ENCODE data around the gene PLG.
"Not testable (repeated sequence)": the region's sequence is repeated elsewhere in the genome, so short reads cannot be mapped to it uniquely, and the experiment has no call there.

PLG gene

DNA sequence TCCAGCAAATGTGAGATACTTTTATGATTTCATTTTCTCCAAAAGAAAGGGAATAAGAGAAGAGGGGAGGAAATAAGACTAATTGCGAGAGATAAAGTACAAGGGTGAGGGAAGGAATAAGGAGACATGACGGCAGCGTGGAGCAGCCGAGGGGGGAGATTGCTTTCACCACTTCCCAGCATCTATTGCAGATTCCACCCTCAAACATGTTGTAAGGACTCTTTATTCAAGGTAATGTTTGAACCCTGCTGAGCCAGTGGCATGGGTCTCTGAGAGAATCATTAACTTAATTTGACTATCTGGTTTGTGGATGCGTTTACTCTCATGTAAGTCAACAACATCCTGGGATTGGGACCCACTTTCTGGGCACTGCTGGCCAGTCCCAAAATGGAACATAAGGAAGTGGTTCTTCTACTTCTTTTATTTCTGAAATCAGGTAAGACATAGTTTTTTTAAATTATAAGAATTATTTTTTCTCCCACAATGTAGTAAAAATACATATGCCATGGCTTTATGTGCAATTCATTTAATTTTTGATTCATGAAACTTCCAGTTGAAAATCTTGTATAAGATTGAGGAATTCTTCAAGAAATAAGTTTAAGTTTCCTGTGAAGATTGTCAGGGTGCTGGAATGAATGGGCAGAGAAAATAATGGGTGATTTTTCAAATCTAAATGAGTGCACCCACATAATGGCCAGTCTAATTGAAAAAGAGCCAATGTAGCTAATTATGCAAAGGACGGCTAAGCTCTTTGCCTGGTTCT is at the start of gene PLG:
TSS of gene PLG (plus strand) at position 327 of the 763 bp plus-strand sequence. CDS start at position 388, 61 bp downstream.
- not testable (repeated sequence) for DNase-seq

DNA sequence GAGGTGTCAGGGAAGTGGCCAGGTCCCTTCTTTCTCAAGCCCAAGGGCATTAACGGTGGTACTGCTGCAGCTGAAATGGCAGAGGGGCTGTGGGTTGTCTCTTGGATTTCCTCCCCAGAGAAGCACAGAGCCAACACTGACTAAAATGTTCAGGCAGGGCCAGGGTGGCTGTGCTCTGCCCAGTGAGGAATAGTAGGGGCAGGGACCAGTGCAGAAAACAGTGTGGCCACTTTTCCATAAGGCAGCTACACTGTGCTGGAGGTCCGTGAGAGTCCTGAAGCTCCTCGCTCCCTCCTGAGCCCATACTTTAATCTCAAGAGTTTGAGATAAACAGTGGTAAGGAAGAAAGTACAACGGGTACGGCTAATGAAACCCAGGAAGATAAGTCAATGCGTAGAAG is 42.5 kb upstream of the PLG start:
- DNase-seq, result no peak

DNA sequence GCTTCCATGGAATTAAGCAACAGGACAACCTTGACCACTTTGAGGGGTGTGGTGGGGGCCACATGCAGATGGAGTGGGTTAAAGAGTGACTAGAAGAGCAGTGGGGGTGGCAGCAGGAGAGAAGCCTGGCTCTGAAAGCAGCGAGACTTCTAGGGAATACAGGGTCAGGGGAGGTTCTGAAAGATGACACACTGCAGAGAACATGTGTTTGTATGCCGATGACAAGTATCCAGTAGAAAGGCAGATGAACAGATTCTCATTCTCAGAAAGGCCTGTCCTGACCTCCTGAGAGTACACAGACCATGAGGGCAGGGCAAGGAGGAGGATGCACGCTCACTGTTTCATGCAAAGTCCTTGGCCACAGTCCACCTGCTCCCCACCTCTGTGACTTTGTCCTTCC is 40.8 kb upstream of the PLG start:
- no peak for DNase-seq

DNA sequence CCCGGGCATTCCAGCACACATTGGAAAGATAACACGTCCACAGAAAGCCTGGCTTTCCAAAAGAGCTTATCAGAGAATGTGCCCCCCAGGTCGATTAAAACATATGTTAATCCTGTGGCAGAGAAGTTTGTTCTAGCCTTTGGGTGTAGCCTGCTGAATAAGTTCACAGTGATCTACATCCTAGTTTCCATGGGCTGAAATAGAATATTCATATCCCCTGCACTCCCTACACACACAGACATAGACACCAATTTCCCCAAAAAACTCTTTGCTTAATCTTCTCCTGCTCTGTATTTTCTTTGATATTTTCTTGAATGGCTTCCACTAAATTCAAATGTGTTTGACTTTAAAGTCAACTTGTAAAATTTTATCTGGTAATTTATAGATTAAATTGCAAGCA is 39.6 kb upstream of the PLG start:
- DNase-seq, result no peak

DNA sequence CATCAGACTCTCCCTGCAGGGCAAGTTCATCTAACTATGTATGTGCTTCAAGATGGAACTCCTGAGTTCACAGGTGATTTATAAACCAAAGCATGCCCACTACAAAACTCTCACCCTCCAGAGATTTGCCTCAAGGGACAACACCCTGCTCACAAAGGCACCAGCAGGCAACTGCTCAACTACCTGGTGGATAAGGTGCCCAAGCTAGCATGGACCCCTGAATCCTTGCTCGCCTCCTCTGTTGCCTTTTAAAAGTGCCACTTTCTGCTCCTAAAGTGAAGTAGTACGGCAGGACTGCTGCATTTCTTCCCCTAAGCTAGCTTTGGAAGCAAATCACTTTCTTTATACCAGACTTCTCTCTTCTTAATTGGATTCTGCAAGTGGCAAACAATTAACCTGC is 39.2 kb upstream of the PLG start:
- DNase-seq, result no peak

DNA sequence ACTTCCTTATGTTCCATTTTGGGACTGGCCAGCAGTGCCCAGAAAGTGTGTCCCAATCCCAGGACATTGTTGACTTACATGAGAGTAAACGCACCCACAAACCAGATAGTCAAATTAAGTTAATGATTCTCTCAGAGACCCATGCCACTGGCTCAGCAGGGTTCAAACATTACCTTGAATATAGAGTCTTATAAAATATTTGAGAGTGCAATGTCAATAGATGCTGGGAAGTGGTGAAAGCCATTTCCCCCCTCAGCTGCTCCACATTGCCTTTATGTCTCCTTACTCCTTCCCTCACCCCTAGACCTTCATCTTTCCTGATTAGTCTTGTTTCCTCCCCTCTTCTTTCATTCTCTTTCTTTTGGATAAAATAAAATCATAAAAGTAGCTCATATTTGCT is 37.8 kb upstream of the PLG start, which contains the start of gene LPA:
TSS of gene LPA (minus strand) at position 78 of the 400 bp plus-strand sequence. CDS start at position 17, 61 bp downstream.
- not testable (repeated sequence) for DNase-seq

DNA sequence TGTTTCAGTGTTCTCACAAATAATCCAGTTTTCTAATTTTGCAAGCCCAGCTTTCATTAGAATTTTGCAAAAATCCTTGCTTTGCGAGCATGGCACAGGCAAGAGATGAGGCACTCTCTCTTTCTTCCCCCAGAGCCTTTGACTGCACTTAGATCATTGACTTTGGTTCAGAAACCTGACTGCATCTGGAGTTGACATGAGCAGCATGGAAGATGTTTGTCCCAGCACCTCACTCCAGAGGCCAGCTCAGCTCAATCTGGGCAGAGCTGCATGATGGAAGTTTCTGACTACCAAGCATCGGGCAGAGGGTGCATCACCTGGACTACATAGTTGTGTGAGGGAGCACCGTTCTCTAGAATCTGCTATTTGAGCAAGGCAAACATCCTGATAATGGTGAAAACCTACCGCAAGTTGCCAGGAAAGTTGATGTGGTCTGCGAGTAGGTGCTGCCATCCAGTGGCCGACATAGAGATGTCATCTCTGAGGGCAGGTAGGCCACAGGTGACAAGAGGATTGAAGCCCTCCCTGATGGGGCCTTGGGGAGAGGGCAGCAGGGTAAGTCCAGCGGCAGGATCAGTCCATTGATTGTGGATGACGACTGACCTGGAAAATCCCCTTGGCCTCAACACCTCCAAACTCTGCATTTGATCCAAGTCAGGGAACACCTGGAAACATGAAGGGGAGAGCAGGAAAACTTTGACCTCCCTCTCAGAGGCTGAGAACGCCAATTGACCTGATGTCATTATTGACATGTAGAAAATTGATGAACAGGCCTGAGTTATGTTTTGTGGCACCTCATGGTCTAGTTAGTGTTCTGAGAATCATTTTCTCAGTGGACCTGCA is 34.2 kb upstream of the PLG start:
- no peak for DNase-seq

DNA sequence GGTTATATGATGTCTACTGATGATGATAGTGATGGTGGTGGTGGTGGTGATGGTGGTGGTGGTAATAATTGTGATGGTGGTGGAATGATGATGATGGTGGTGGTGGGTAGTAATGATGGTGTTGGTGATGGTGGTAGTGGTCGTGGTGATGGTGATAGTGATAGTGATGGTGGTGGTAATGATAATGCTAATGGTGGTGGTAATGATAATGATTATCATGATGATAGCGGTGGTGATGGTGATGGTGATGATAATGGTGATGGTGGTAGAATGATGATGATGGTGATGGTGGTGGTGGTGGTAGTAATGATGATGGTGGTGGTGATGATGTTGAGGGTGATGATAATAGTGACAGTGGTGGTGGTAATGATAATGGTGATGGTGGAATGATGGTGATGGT is 33.5 kb upstream of the PLG start:
- DNase-seq, result no peak

DNA sequence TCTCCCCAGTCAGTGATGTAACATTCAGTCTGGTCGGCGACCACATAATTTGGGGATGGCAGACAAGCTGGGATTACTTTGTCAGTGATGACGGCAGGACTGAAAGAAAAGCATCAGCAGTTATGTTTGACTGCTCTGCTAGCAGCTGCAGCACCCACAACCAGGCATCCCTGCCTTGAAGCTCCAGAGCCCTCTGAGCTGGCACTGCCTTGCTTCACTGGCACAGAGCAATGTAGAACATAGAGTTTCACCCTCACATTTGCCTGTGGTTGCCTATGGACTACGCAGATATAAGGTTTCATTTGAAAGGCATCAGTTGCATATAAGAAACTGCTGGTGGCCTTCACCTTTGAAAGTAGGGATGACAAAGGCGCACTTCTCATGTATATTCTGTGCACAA is 25.6 kb upstream of the PLG start:
- DNase-seq, result not testable (repeated sequence)

DNA sequence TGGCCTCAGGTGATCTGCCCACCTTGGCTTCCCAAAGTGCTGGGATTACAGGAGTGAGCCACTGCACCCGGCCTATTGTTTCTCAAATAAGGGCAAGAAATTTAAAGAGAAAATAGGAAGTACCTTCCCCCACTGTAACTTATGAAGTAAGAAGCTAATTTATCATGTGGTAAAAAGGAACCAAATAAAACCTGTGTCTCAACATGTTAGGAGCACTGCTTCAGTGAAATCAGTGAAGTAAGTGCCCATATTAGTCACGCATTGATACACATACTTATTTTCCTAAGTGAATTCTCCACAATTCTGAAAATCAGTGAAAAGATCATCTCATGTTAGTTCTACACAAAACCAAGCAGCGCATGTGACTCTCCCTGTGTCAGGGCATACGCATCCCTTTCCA is 23.8 kb upstream of the PLG start:
- no peak for DNase-seq

DNA sequence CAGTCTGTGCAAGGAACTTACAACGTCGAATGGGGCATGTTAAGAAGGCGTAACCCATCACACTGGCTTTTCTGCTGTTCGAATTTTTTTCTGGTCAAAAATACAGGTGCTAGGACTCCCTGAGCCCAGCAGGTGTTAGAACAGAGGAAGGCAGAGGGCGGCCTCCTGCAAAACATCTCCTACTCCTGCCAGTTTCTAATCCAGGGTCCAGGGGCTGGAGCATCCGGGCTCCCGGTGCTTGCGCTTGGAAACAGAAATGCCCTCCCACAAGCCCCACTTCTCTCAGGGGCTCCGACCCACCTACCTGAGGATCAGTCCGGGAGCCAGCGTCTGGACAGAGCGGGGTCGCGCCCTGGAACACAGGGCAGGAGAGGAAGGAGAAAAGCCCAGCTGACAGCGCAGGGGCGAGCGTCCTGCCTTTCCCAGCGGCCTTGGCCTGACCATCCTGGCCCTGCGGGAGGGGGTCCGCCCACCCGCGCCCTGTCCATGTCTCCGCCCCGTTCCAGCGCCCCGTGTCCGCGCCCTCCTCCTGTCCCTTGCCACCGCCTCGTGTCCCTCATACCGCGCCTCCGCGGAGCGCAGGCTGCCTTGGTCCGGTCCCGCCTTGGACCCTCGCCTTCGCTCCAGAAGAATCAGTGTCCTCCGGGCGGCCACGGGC is 23.2 kb upstream of the PLG start:
- no peak for DNase-seq

DNA sequence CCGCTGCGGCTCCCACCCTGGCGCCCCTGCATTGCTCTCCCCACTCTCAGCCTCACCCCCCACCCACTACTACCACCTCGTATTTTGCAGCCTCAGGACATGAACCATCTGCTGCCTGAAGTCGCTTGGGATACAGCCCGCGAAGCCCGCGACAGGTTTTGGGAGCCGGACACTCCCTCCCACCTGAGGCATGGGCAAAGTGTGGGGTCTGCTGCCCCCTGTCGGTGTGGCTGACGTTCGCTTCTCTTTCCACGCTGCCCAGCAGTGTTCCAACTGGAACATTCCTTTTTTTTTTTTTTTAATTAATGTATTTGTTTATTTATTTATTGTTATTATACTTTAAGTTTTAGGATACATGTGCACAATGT is 22.7 kb upstream of the PLG start:
- no peak for DNase-seq

DNA sequence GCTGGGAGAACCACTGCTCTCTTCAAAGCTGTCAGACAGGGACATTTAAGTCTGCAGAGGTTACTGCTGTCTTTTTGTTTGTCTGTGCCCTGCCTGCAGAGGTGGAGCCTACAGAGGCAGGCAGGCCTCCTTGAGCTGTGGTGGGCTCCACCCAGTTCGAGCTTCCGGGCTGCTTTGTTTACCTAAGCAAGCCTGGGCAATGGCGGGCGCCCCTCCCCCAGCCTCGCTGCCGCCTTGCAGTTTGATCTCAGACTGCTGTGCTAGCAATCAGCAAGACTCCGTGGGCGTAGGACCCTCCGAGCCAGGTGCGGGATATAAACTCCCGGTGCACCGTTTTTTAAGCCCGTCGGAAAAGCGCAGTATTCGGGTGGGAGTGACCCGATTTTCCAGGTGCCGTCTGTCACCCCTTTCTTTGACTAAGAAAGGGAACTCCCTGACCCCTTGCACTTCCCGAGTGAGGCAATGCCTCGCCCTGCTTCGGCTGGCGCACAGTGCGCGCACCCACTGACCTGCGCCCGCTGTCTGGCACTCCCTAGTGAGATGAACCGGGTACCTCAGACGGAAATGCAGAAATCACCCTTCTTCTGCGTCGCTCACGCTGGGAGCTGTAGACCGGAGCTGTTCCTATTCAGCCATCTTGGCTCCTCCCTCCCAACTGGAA is 16.8 kb upstream of the PLG start:
- DNase-seq, result not testable (repeated sequence)

DNA sequence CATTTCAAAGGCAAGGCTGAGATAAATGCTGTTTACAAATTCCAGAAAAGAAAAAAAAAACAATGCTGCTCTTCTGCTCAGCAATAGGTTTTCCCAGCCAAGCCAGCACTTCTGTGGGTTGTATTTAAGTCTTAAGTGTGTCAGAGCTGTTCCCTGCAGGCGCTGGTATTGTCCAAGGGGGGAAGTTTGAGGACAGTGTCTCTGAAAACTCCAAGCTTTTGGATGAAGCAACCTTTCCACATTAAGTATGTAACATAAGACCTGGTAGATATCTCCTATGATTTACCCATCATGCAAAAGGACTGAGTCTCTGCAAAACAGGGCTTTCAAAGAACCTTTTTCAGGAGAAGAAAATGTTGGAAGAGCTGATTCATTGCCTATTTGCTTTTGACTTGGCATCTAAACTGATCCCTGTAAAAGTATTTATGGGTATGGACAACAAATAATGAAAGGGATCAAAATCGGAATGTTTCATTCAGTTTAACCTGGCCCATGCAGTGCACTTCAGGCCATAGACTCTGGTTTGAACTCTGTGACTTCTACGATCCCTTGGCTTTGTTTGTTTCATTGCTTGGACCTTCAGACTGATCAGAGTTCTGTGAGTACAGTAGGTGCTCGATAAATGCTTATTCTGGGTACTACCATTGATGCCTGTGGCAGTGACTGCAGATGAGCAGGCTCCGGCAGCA is 16.1 kb upstream of the PLG start:
- DNase-seq, result no peak

DNA sequence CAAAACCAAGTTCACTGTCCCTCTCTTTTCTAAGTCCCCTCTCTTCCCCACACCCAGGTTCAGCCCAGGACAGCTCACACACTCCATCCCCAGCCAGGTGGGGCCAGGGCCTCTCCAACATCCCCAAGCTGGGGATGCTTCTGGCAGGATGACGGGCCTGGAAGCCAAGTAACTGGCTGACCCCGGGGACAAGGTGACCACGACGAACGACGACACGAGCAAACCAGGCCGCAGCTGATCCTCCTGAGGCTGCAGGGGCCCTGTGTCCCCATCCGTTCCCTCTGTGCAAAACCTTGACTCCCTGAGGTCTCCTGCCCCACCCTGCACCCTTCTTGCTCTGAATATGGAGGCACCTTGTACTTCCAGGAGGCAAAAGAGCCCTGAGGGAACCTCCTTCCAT is 11.6 kb upstream of the PLG start:
- no peak for DNase-seq

DNA sequence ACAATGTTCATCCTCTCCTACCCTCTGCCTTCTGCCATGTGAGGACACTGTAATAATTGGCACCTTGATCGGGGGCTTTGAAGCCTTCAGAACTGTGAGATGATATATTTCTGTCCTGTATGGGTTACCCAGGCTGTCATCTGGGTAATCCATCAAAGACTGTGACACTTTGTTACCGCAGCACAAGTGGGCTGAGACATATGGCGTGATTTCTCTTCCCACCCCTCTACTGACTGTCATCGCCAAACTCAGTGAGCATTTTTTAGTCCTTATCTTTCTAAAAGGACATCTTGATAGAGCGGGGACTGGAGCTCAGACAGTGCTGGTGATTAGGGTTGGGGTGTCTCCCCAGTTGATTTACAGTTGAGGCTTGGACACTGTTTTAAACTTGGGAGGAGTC is 10.4 kb upstream of the PLG start:
- no peak for DNase-seq

DNA sequence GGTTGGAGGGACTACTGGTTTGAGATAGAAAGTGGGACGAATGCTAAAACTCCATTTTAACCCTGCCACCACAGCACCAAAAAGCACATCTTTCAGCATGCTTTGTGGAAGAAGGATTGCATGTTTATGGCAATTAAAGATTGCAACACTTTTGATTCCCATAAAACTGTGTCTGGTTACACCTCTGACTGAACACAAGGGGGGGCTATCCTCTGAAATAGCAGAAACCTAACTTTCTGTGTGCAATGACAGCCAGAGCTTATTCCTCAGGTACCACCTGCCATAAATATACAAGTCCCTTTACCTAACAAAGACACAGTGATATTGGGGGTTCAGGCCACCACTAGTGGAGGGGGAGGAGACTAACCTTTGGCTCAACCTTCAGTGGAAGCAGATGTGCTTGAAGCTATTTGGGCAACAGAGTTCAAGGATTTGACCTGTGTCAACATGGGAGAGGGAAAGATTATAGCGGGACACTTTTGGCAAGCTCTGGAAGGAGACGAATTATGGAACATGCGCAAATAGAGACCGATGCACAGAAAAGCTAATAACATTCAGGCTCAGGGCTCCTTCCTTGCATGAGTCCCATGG is 9.6 kb upstream of the PLG start:
- no peak for DNase-seq

DNA sequence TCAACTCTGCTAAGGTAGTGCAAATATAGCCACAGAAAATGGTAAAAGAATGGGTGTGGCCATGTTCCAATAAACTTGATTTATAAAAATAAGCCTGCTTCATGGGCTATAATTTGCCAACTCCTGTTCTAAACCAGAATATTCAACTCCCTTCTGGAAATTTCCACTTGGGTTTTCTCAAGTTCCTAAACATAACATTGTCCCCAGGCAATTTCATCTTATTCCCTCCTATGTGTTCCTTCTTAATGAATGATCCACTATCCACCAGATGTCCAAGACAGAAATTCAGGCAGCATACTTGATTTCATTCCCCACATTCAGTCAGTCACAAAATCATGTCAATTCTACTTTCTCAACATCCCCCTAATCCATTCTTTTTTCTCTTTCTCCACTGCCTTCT is 7.0 kb upstream of the PLG start:
- DNase-seq, result peak; percentile 23

DNA sequence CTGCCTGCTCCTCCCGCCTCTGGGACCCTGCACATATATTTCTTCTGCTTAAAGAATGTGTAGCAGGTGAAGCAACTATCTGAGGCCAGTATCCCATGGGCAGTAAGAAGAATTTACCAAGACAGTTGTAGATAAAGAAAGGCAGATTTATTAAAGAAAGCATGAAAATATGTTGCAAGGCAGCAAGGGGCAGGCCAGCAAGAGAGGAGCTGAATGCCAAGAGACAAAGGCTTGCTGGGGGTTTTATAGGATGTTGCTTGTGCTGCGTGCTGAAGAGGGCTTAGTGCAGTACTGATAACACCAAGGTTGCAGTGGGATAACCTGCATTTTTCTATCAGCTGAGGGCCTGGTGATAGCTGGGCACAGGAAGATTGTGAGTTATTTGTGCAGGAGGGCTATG is 6.4 kb upstream of the PLG start:
- not testable (repeated sequence) for DNase-seq

DNA sequence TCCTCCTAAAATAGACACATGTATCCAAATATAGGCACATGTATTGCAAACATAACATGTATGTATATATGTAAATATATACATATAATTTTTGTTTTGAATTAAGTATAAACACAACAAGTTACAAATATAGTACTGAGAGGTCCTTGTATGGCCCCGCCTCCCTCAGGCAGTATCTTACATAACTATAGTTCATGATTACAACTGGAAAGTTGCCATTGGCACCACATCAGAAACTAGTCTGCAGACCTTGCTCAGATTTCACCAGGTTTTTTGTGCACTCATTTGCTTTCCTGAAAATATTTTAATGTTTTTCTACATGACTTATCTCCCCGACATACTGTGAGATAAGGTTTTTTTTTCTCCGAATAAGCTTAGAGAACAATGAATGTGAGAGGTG is 5.2 kb upstream of the PLG start:
- not testable (repeated sequence) for DNase-seq

DNA sequence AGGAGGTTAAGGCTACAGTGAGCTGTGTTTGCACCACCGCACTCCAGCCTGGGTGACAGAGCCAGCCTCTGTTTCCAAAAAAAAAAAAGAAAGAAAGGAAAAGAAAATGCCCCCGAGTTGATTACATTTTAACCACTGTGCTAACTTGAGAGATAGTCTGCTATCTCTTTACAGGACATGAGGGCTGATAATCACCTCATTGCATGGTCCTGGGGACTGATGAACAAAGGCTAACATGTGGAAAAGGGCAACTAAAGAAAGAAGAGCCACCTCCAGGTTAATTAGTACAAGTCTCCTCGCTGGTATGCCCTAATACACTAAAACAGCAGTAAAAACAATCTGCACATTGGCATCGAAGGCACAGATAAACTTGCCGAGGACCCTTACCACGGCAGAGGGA is 4.2 kb upstream of the PLG start:
- DNase-seq, result no peak

DNA sequence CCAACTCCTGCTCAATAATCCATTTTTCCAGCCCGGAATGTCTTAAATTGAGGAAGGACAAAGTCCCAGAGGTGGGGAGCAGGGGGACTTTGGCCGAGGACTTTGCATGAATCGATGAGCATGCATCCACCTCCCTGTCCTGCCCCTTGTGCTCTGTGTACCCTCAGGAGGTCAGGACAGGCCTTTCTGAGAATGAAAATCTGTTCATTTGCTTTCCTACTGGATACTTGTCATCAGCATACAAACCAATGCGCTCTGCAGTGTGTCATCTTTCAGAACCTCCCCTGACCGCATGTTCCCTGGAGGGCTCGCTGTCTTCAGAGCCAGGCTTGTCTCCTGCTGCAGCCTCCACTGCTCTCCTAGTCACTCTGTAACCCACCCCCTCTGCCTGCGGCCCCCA is 2.6 kb downstream of the PLG start:
- not testable (repeated sequence) for DNase-seq

Measured in HCEC 1CT (cell line).